IgD-negative memory B cell (primary cell): ENCODE results near the gene TNPO3. TPM values are rescaled to one million over a fixed set of nuclear protein-coding genes. Genes with fewer than 3 reads are reported as not detected.

Experiments used
- polyA plus RNA-seq: library from polyadenylated mRNA; unstranded; fragments of 300-500 nt; fragmentation: Illumina TruSeq; gene quantifications from one replicate; pipeline ENCODE4 v1.2.3, GENCODE V29; 2021

The TNPO3 gene
- polyA plus RNA-seq, 1 donor from 2014 or later = 36.7 TPM

Other genes with a start within 250 kb of the TNPO3 start
- gene FLNC, start 224.7 kb downstream of the TNPO3 start, polyA plus RNA-seq = not detected
- gene ATP6V1F, start 192.3 kb downstream of the TNPO3 start, polyA plus RNA-seq = 325 TPM
- 0.26 TPM for gene KCP, start 144.4 kb downstream of the TNPO3 start, polyA plus RNA-seq
- 132 TPM for gene IRF5, start 117.2 kb downstream of the TNPO3 start, polyA plus RNA-seq
- 55.0 TPM for gene TSPAN33, start 89.6 kb upstream of the TNPO3 start, polyA plus RNA-seq
- 0.36 TPM for gene SMO, start 133.5 kb upstream of the TNPO3 start, polyA plus RNA-seq
- 5.5 TPM for gene AHCYL2, start 169.9 kb upstream of the TNPO3 start, polyA plus RNA-seq